LoVo (cell line): ENCODE results near the gene STN1.
"Not testable (repeated sequence)": the region's sequence is repeated elsewhere in the genome, so short reads cannot be mapped to it uniquely, and the experiment has no call there.

Experiments used
- DNase-seq: peaks from one replicate; pipeline ENCODE4 v3.0.0-alpha.2; 2016; ENCODE audit warnings: low spot score

The STN1 gene

DNA sequence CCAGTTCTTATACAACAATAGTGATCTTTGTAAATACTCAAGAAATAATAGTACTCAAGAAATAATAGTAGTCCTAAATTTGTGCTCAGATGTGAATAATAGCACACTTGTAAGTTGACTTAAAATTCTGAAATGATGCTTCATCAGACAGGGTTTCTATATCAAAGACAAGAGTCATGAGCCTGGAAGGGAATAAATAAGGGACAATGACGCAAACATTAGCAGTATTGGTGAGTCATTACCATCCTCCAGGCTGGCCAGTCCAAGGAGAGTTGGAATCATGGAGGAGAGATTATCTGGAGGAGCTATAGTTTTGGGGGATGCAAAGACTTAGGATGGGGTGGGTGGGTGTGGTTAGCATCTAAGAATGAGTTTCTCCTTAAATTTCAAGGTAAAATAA is 56.5 kb downstream of the STN1 start:
- no peak for DNase-seq

DNA sequence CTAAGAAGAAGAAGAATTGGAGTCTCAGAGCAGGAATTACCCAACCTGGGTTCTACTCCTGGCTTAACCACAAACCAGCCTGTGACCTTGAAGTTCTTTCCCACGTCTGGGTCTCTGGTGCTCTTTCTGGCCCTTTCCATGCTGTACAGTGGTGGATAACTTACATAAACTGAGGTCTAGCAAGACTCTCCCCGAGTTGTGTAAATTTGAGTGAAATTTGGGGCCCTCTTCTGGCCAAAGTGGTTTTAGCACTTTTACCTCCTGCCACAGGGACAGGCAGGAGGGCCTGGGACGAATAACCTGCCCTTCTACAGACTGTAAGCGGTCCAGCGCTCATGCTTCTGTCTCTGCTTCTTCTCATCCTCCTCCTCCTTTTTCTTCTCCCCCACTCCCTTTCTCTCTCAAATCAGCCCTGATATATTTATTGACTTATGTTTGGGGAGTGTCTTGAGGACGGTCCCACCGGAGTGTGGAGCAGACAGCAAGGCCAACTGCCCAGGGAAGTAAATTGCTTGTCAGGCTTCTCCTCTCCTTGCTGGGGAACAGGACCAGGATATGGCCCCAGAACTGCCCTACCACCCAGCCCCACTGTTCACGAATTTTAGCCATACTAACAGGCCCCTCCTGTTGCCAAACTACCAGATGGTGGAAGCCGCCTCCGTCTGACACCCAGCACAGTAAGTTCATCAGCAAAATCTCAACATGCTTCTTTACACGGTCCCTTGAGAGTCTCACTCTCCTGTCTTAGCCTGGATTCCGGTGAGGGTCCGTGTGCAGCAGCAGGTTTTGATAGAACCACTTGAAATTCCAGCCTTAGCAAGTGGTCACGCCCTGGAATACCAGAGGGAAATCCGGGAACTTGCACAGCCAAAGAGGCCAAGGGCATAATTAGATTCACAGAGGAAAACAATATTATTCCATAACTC is 58.6 kb downstream of the STN1 start:
- DNase-seq = peak; percentile 49

DNA sequence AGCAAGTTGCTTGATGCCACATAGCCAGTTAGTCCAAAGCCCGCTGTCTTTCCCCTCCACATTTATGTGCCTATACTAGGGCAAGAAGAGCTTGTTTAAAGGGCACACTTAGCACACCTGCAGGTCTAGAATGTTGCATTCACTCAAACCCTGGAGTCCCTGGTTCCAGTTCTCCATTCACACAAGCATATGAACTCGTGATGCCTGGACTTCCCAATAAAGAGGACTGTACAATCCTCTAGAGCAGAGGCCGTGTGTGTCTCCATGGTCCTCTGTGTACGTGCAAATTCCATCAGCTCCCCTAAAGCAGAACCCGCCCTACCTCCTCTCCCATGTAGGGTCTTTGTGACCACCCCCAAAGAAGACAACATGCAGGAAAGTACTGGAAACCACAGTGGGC is 59.6 kb downstream of the STN1 start:
- DNase-seq = no peak

DNA sequence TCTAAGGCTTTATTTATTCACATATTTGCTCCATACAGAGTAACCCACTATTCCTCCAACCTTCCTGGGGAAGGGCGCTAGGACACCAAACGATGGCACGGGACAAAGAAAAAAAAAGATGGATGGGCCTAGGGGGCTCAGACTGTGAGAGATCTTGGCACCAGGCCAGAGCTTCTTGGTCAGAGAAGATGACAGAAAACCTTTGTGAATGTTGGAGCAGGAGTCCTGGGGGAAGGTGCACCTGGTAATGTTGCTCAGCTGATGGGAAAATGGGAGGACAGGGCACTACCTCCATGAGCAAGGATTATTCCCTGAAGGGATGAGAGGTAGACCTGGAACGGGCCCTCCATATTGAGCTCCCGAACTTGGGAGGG is 61.2 kb downstream of the STN1 start:
- no peak for DNase-seq

DNA sequence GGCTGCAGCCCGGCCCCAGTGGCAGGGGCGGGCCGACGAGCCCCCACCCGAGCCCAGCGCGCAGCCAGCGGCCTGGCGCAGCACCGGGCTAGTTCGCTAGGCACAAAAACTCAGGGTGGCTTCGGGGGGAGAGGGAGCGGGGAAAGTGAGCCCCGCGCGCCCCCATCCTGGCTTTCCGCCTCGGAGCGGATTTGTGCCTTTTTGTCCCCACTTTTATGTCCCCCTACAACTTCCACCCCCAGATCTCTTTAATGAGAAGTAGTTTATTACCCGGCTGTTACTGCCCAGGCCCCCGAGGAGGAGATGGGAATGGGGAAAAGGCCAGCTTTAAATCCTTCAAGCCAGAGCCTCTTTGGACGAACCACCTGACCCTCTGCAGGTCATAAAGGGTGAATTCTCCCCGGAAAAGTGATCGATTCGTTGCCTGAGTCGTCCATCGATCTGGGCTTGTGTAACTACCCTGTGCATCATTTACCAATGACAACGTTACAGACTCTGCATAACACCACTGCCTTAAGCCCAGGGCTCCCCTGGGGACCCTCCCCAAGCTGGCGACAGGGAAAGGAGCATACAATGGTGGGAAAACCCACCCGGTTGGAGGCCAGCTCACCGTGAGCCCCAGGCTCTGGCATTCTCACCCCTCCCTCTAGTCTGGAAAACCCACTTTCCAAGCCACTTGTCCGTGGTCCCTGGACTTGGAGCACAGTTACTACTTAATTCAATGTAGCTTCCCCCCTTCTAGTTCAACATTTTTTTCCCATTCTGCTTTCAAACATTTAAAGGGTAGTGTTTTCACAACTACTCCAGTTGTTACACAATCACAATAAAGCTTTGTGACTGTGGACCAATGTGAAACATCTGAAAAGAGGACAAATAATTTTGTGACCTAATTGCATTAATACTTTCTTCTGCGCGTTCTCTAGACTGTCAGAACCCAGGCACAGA is 61.9 kb downstream of the STN1 start:
- DNase-seq = no peak

DNA sequence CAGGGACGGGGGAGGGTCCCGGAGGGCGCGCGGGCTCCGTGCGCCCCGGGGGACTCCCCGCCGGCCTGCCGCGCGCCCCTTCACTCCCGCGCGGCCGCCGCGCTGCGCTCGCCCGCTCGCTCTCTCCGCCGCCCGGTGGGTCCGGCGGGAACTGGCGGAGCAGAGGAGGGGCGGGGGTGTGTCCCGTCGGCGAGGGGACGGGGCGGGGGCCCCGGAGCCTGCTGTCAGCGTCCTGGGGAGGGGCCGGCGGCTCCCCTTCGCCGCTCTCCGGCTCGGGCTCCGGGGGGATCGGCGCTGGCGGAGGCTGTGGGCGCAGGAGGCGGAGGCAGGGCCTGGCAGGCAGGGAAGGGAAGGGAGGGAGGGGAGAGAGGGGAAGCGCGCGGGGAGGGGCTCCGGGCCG is 62.6 kb downstream of the STN1 start, which contains the start of gene SH3PXD2A:
SH3PXD2A (minus strand) TSS at position 153 of the 400 bp plus-strand sequence. CDS start 310 bp downstream, outside the sequence.
- DNase-seq = peak; percentile 22

DNA sequence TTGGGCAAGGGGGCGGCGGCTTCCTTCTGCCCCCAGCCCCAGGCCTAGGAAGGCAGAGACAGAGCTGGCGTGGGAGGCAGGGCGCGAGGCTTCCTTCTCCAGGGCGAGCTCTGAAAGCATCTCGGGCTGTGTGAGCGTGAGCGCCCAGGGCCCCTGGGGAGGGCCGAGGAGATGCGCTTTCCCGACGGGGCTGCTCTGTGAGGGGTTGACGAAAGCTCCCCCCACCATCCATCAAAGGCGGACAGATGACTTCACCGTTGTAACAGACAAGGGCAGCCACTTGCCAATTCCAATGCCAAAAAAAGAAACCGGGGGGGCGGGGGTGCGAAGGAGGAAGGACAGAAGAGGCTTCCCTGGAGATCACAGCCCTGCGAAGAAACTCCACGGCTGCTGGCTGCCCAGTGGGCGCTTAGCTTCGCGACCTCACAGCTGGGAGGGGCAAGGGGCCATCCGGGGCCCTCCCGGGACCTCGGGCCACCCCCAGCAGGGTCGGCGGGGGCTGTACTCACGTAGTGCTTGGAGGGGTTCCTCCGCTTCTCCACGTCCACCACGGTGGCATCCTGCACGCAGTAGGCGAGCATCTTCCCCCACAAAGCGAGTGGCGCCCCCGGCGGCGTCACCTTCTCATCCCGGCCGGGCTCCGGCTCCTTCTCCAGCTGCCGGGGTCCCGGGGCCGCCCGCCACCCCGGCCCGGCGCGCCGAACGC is 63.1 kb downstream of the STN1 start:
- DNase-seq = peak; percentile 14

DNA sequence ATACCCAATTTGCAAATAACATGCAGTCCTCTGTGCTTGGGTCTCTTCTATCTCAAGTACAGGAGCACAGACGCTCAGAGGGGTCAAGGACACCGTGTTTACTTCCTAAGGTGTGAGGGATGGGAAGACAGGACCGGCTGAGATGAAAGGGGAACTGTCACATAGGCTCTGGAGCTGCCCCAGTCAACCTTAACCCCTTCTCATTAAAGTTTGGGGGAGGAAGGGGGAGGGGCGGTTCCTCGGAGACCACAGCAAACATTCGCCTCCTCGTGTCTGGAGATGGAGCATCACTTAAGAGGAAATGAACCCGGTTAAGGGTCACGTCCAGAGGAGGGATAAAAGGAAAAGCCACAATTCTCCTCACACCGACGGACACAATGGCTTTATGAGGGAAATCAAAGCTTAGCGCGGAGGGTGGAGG is 63.7 kb downstream of the STN1 start:
- DNase-seq = no peak

DNA sequence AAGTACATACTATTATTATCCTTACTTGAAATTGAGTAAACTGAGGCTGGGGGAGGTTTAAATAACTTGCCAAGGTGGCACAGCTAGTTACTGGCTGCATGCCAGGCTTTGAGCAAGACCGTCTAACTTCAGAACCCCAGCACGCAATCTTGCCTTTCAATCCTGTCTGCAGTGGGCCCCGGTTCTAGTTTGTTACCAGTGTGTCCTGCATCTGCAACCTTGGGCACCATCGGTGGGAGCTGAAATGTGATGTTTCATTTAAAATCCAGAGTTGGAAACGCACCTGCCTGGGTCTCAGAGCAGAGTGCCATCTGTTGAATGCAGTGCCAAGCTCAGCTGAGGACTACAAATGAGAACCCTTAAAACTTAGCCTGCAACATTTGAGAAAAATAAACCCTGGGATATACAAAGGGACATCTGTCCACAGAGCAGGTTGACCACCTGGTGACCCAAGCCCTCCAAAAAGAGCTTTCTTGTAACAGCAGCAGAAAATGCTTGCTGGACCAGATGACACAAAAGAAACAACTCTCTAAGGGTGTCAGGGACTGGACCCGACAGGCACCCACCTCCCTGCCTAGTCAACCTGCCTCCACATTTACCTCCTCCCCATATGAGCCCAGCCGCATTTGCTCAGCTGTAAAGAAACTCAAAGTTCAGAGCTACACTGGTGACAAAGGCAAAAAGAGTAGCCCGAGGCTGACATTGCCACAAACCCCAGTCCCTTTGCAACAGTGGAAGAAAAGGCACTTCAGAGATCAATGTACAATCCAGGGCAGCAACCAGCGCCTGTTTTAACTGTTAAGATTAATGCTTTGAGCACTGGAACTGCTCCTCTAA is 64.3 kb downstream of the STN1 start:
- no peak for DNase-seq

DNA sequence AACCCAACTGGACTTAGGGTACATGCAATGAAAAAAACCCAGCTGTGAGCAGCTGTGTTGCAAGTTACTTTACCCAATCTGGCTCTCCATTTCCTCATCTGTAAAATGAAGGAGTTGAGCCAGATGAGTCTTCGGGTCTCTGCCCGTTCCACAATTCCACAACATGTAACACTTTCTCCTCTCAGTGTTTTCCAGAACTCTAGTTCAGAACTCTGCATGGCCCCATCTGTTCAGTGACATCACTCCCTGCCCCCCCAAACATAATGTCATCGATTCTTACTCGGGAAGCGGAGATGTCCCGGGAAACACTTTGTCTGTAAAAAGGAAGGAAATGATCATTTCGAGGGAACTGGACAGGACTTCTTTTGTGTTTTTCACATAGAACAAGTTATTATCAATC is 65.1 kb downstream of the STN1 start:
- no peak for DNase-seq

DNA sequence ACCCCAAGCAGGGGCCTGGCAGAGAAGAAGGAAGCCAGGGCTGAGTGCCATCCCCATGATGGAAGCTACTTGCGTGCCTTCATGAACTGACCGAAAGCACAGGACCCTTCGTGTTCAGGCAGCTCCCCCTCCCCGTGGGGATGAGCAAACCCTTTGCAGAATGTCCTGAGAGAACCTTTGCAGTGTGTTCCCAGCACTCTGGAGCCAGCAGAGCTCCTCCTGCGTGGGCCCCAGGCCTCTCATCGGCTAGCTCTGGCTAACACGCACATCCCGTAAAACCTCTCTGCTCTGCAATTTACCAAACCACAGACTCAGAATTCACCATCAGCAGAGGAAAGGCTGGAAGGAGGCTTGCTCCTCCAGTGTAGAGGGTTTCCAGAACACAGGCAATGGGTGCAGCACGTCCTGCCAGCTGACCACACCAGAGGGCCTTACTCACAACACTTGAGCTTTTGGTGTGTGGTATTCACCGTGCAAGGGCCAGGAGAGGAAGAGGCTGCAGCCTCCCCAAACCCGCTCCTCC is 65.7 kb downstream of the STN1 start:
- no peak for DNase-seq

DNA sequence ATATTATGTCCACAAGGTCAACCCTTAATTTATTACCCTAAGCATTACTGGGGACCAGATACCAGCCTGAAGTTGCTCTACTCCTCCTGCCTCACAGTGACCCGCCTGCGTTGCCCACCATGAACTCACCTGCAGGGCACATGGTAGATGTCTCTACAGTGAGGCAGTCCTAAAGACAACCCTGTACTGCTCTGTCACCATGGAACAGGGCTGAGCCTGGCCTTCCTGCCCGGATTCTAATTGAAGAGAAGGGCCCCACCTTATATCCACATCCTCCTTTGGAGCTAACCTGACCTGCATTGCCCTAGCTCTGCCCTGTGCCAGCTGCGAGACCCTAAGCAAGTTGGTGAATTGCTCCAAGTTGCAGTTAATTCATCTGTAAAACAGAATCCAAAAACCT is 66.7 kb downstream of the STN1 start:
- DNase-seq = no peak

DNA sequence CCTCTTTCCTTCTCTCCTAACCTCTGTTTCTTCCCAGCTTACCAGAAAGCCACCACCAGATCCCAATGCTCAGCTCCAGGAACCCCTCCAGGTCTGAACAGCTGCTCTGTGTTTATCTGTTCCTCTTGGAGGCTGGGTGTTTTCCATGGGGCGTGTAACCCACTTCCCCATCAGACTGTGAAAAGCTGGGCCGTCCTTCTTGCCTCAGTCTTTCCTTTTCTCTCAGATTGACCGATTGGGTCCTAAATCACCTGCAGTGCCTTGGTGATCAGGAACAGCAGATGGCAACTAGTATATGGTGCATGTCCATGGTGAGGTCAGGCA is 67.5 kb downstream of the STN1 start:
- no peak for DNase-seq

DNA sequence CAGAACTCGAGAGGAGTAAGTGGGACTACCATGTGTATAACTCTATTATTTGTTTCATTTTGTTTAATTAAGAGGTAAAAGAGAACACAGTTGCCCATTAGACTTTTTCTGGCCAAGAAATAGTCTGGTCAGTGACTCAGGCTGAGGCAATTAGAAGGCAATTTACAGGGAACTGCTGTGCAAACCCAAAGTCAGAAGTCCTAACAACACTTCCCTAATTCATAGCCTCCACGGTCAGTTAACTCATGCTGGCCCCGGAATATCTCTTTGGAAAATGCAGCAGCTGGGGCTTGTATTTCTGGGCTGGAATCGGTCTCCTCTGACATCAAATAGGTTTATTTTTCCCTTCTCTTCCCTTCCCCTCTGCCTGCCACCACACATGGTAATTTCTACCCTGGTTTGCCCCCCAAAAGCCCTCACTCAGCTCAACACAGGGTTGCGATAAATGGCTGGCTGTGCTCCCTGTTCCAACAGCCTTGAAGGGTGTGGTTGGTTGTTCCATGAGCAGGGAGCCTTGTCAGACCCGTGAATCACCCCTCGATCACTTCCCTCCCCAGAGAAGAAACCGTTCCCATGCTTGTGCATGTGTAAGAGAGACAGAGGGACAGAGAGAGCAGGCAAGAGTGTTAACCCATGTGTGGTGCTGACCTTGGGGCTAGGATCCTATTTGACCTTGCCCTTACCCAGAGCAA is 68.0 kb downstream of the STN1 start:
- no peak for DNase-seq

DNA sequence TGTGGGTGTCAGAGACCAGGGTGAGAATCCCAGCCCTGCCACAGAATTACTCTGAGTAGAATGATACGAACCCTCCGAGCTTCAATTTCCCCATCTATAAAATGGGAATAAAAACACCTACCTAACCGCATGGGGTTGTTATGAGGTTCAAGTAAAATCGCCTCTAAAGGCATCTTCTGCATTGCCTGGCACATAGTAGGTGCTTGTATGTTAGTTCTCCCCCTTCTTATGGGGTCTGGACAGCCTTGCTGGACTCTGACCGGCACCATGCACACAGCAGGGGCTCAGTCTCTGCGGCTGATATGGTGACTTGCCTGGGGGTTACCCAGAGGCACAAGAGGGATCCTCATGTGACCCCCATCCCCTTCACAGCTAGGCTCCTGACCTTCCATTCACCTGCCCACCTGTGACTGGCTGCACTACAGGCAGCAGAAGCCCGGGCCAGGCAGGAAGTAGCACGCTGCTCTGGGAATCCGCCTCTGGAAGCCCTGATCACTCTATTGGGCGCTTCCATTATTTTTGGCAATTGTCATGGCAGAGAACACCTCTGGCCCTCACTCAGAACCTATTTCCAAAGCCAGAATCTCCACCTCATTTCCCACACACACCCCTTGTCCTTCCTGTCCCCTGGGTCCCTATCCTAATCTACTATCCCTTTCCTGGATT is 68.6 kb downstream of the STN1 start:
- no peak for DNase-seq

DNA sequence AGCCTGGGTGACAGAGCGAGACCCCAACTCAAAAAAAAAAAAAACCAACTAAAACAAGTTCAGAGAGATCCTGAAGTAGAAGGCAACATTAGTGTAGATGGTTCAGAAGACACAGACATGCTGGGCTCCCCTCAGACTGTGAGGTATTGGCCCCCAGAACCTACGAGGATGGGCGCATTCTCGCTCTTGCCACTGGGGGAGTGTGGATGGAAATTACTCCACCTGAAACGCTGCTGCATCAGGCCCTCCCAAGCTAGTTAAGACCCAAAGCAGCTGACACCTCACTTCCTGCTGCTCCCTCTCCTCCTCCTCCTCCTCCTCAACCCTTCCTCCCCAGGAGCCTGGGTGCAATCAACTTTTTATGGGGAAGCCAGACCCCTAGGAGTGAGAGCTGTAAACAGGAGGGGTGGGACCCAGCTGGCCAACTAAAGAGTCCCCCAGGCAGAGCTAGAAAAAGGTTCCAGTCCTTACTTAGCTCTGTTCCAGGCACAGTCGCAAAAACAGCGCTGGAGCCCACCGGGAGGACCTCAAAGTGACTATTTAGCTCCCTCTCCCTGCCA is 70.0 kb downstream of the STN1 start:
- DNase-seq = no peak

DNA sequence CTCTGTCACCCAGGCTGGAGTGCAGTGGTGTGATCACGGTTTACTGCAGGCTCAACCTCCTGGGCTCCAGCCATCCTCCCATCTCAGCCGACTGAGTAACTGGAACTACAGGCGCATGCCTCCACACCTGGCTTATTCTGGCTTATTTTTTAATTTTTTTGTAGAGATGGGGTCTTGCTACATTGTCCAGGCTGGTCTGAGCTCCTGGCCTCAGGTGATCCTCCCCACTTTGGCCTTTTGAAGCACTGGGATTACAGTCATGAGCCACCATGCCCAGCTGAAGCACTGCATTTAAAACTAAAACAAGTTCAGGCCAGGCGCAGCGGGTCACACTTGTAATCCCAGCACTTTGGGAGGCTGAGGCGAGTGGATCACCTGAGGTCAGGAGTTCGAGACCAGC is 70.6 kb downstream of the STN1 start:
- DNase-seq = no peak

DNA sequence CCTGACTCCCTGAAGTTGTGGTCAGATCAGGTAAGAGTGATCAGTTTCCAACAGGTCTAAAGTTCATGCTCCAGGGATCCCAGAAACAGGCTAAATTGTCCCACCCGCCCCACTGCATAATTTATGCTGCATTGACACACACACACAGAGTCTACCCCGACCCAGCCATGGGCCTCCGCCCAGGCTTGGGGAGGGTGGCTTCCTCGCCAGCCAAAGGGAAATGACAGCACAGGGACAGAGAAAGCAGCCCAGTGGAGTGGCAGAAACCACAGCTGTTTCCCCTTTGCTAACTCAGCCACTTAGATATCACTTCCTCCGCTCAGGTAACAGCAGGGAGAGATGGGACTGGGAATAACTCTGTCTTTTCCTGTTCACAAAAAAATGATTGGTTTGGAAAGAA is 72.0 kb downstream of the STN1 start:
- no peak for DNase-seq

DNA sequence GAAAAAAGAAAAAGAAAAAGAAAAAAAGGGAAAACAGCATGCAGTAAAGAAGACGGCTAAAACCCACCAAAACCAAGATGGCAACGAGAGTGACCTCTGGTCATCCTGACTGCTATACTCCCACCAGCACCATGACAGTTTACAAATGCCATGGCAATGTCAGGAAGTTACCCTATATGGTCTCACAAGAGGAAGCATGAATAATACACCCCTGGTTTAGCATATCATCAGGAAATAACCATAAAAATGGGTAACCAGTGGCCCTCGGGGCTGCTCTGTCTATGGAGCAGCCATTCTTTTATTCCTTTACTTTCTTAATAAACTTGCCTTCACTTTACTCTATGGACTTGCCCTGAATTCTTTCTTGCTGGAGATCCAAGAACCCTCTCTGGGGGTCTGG is 72.6 kb downstream of the STN1 start:
- not testable (repeated sequence) for DNase-seq
